K562 (cell line): ENCODE measurements around the gene ITPR2. TPM values are rescaled to one million over a fixed set of nuclear protein-coding genes. Genes with fewer than 3 reads are reported as not detected.
A peak's percentile ranks its signal among the peaks of the same experiment; 100 is the strongest.

Experiments
- ATAC-seq: fragments of 200-7000 bp; cut with Tn5 transposase; 3 replicates; pipeline ENCODE4 v1.9.1; 2020; ENCODE audit warnings: moderate library complexity
- BruUV-seq: library from RNA; stranded (reverse); fragments of 400-500 nt; replicated peaks from 2 replicates; lab custom pipeline; 2021; lab: Mats Ljungman, UMichigan
- CTCF ChIA-PET: fragments of 300-600 bp; formaldehyde crosslinking; extraction: SDS; loops from one replicate; lab custom pipeline; 2021; ENCODE audit warnings: low intra/inter-chr PET ratio; lab: Yijun Ruan, JAX
- POLR2A ChIA-PET: fragments of 300-600, 350-650 bp; sonication (Branson Sonifier 250); formaldehyde crosslinking; extraction: SDS; loops from one replicate; lab custom pipeline; 2021; ENCODE audit warnings: antibody characterized with exemption, inconsistent platforms; lab: Yijun Ruan, JAX
- DNase-seq, 4 experiments: peaks; one replicate each; pipeline versions ENCODE4 v3.0.0 to v3.0.0-alpha.2; 2011 to 2018; ENCODE audit warnings: low spot score in 3 of 4, mixed read lengths in 3 of 4; ENCODE audit errors: extremely low read depth in 1 of 4
- FAIRE-seq: peaks from 2 replicates; lab custom pipeline; 2011; peaks lifted over from hg19 to GRCh38; lab: Jason Lieb, UNC
- H2AFZ ChIP-seq: 2 replicates; pipeline ENCODE4 v1.6.0; 2011; ENCODE audit warnings: low read depth, low read length, control low read depth, inconsistent platforms
- H3K27ac ChIP-seq: fragments of 200-600 bp; 3 replicates; pipeline ENCODE4 v1.8.0; 2011; ENCODE audit warnings: low read depth, mild to moderate bottlenecking, control low read depth, inconsistent platforms, low read length, moderate library complexity, mixed read lengths; ENCODE audit errors: extremely low read depth
- H3K27me3 ChIP-seq, 2 experiments: fragments of 300-600 bp in 1 of 2; 2 replicates in 1 of 2; 3 replicates in 1 of 2; pipeline versions ENCODE4 v1.6.0 to v1.8.0; 2011; ENCODE audit warnings: inconsistent platforms in 2 of 2, low read length in 2 of 2, mild to moderate bottlenecking in 1 of 2, mixed read lengths in 1 of 2, moderate library complexity in 1 of 2; ENCODE audit not compliant: control insufficient read depth in 2 of 2, insufficient read depth in 2 of 2
- H3K36me3 ChIP-seq: fragments of 300-600 bp; 3 replicates; pipeline ENCODE4 v1.8.0; 2011; ENCODE audit warnings: mild to moderate bottlenecking, low read length, inconsistent platforms; ENCODE audit not compliant: control insufficient read depth, insufficient read depth
- H3K4me1 ChIP-seq, 2 experiments: fragments of 200-600 bp in 1 of 2; replicated peaks in 1 of 2; 2 replicates in 1 of 2; 3 replicates in 1 of 2; pipeline versions ENCODE4 v1.5.1 to v1.8.0; 2011; ENCODE audit warnings: inconsistent platforms in 2 of 2, low read length in 2 of 2, mild to moderate bottlenecking in 1 of 2, mixed read lengths in 1 of 2, moderate library complexity in 1 of 2; ENCODE audit not compliant: control insufficient read depth in 2 of 2, insufficient read depth in 2 of 2
- H3K4me2 ChIP-seq: 2 replicates; pipeline ENCODE4 v1.6.1; 2011; ENCODE audit warnings: low read length, control low read depth, inconsistent platforms, mixed read lengths; ENCODE audit not compliant: insufficient read depth
- H3K4me3 ChIP-seq: fragments of 200-600 bp; sonication (generic), shearing (Covaris generic); 2 replicates; pipeline ENCODE4 v1.5.1; 2016; ENCODE audit warnings: control low read depth, inconsistent platforms
- H3K79me2 ChIP-seq: fragments of 200-600 bp; 3 replicates; pipeline ENCODE4 v1.8.0; 2011; ENCODE audit warnings: low read length, inconsistent platforms; ENCODE audit not compliant: control insufficient read depth, insufficient read depth
- H3K9ac ChIP-seq, 2 experiments: 2 replicates each; pipeline versions ENCODE4 v1.6.0 to v1.6.1; 2011; ENCODE audit warnings: low read depth in 2 of 2, low read length in 2 of 2, control low read depth in 1 of 2, inconsistent platforms in 1 of 2, mild to moderate bottlenecking in 1 of 2, mixed read lengths in 1 of 2; ENCODE audit not compliant: insufficient read depth in 1 of 2
- H3K9me1 ChIP-seq: one replicate; pipeline ENCODE4 v1.6.0; 2011; ENCODE audit warnings: inconsistent platforms, mild to moderate bottlenecking, low read length, moderate library complexity; ENCODE audit not compliant: control insufficient read depth, insufficient read depth
- H3K9me3 ChIP-seq: replicated peaks from 2 replicates; pipeline ENCODE4 v1.5.1; 2011; ENCODE audit warnings: low read depth, low read length, inconsistent platforms; ENCODE audit not compliant: control insufficient read depth, insufficient read depth
- H4K20me1 ChIP-seq: replicated peaks from 2 replicates; pipeline ENCODE4 v1.6.1; 2011; ENCODE audit warnings: low read length, inconsistent platforms, mixed read lengths; ENCODE audit not compliant: control insufficient read depth, insufficient read depth
- ETS1 ChIP-seq: conservative IDR thresholded peaks from 2 replicates; pipeline ENCODE4 v1.6.1; 2011; ENCODE audit warnings: low read depth, mild to moderate bottlenecking, low read length; ENCODE audit not compliant: control insufficient read depth
- RAD21 ChIP-seq, 2 experiments: fragments of 250-450 bp in 1 of 2; fragments of 450-650 bp in 1 of 2; sonication (Bioruptor Pico) in 1 of 2; formaldehyde crosslinking in 1 of 2; IDR thresholded peaks in 1 of 2; conservative IDR thresholded peaks in 1 of 2; 2 replicates each; pipeline versions ENCODE4 v1.4.0 to v1.8.0; 2020 to 2022; ENCODE audit warnings: mild to moderate bottlenecking in 2 of 2, moderate library complexity in 1 of 2
- SIN3A ChIP-seq, 2 experiments: fragments of 150-350 bp in 1 of 2; IDR thresholded peaks; 2 replicates each; pipeline ENCODE4 v1.6.1; 2011 to 2016; ENCODE audit warnings: borderline replicate concordance in 2 of 2, low read depth in 2 of 2, low read length in 2 of 2, mild to moderate bottlenecking in 2 of 2, moderate library complexity in 2 of 2; ENCODE audit not compliant: control insufficient read depth in 1 of 2
- SIX5 ChIP-seq, 2 experiments: IDR thresholded peaks; 2 replicates each; pipeline ENCODE4 v1.6.1; 2011; ENCODE audit warnings: low read length in 2 of 2, borderline replicate concordance in 1 of 2, low read depth in 1 of 2, mild to moderate bottlenecking in 1 of 2, moderate library complexity in 1 of 2; ENCODE audit not compliant: insufficient read depth in 1 of 2
- ZNF324 ChIP-seq: fragments of 250-450 bp; sonication (Bioruptor Pico); IDR thresholded peaks from 2 replicates; pipeline ENCODE4 v1.4.0; 2020; ENCODE audit warnings: mild to moderate bottlenecking
- in situ Hi-C: fragments of 300-500 bp; cut with MboI; formaldehyde crosslinking; loops from 4 replicates; pipeline ENCODE4 v1.15.0; 2018; ENCODE audit warnings: inconsistent platforms, mixed read lengths
- intact Hi-C: fragments of 100-400 bp; cut with micrococcal nuclease; formaldehyde crosslinking; loops from 2 replicates; pipeline ENCODE4 v1.14.2; 2022
- polyA plus RNA-seq, 8 experiments: library from polyadenylated mRNA; depleted of rRNA in 4 of 8; stranded (reverse) in 5 of 8; unstranded in 3 of 8; fragments of >200 nt; fragmentation: Nextera tagmentation in 2 of 8; fragmentation: Illumina TruSeq in 1 of 8; extraction: Ambion mirVana in 2 of 8; extraction: Trizol in 1 of 8; gene quantifications; 2 replicates each; pipeline versions ENCODE4 v1.2.1 to v1.2.3, GENCODE V29; 2011 to 2014; ENCODE audit warnings: inconsistent platforms in 1 of 8, missing spikeins in 1 of 8
- total RNA-seq, 7 experiments: library from RNA; depleted of rRNA in 6 of 7; stranded (reverse); fragments of >200 nt in 6 of 7; fragmentation: Illumina TruSeq in 2 of 7; extraction: Trizol in 2 of 7; gene quantifications; 2 replicates each; pipeline versions ENCODE4 v1.2.1 to v1.2.3, GENCODE V29; 2011 to 2021; ENCODE audit warnings: low replicate concordance in 1 of 7

Gene ITPR2
- total and polyA plus RNA-seq, 9 of the 15 experiments (the other 6 are each of a cell fraction or from before 2014, with no cell fraction given), result 0.21 to 3.3 (median 0.95) TPM

GRCh38 chr12:26317942-26318575, 514.9 kb downstream of the ITPR2 start:
- TF ChIP-seq ZNF324 (CRISPR knock-in tag), result 0 out of 2 replicates have a peak, but pooled peaks have one; percentile 3
- no peak for TF ChIP-seq RAD21 (CRISPR knock-in tag; conservative IDR thresholded peaks at IDR 0.05 in 1 of 2, IDR thresholded peaks at IDR 0.05 in 1 of 2)
- TF ChIP-seq ETS1, result no peak
- no peak for TF ChIP-seq SIN3A (IDR thresholded peaks at IDR 0.05; ENCODE audit: borderline replicate concordance in 2 of 2, control insufficient read depth in 1 of 2, low read depth in 2 of 2, low read length in 2 of 2)
- no peak for TF ChIP-seq SIX5 (IDR thresholded peaks at IDR 0.05; ENCODE audit: borderline replicate concordance in 1 of 2, insufficient read depth in 1 of 2, low read depth in 1 of 2, low read length in 2 of 2)
- POLR2A ChIA-PET, result interaction anchor here (0.8 to 1.1 kb wide), 2 partner anchors 11 to 15 kb away, joined by 3 to 4 read pairs; no protein-coding TSS in a partner anchor
- Histone ChIP-seq H3K79me2 (no peaks in the 10 kb centered on the region), H3K36me3 (no peaks in the 10 kb centered on the region), H3K4me3 (no peak overlapping the region), H3K27me3 (no peaks in the 10 kb centered on the region), H3K9me3 (no peaks in the 10 kb centered on the region), H2AFZ (peak overlapping the region; percentile 83), H3K27ac (peak overlapping the region; percentile 34; the same call in 1 of the 3 replicates), H3K4me2 (no peak overlapping the region), H3K9me1 (no peaks in the 10 kb centered on the region), H3K9ac (no peak overlapping the region), H3K4me1 (peaks cover 3 to 12% of the 10 kb centered on the region in 2 experiments; a peak in 3 of 5 replicates), H4K20me1 (no peaks in the 10 kb centered on the region)
- no peak for FAIRE-seq
- BruUV-seq, result no TSS peak
- no peak for DNase-seq
- in situ Hi-C loops, result no loop called here
- CTCF ChIA-PET, result no interaction called here
- ATAC-seq, result no peak
- intact Hi-C loops, result no loop called here
